Neutrophil (primary cell): ENCODE measurements around the gene METTL16.
"Not testable (repeated sequence)": the region's sequence is repeated elsewhere in the genome, so short reads cannot be mapped to it uniquely, and the experiment has no call there.

Experiments used
- H3K27ac ChIP-seq: fragments of 200-600 bp; sonication (generic); 2 replicates; pipeline ENCODE4 v1.5.1; 2016; ENCODE audit warnings: mild to moderate bottlenecking, moderate library complexity
- H3K27me3 ChIP-seq: fragments of 200-600 bp; sonication (generic); 2 replicates; pipeline ENCODE4 v1.6.0; 2016; ENCODE audit warnings: mild to moderate bottlenecking
- H3K36me3 ChIP-seq: fragments of 200-600 bp; sonication (generic); 2 replicates; pipeline ENCODE4 v1.5.1; 2017
- H3K4me1 ChIP-seq, 2 experiments: fragments of 200-600 bp in 1 of 2; sonication (generic) in 1 of 2; 1 replicate in 1 of 2; 2 replicates in 1 of 2; pipeline versions ENCODE4 v1.5.1 to v1.6.1; 2013 to 2016; ENCODE audit warnings: low read depth in 1 of 2, low read length in 1 of 2, mild to moderate bottlenecking in 1 of 2, moderate library complexity in 1 of 2; ENCODE audit not compliant: control insufficient read depth in 1 of 2, insufficient read depth in 1 of 2
- H3K4me3 ChIP-seq, 2 experiments: fragments of 200-600 bp in 1 of 2; sonication (generic) in 1 of 2; 1 replicate in 1 of 2; 2 replicates in 1 of 2; pipeline ENCODE4 v1.5.1; 2013 to 2016; ENCODE audit warnings: low read depth in 1 of 2, low read length in 1 of 2, mild to moderate bottlenecking in 1 of 2, moderate library complexity in 1 of 2
- H3K9me3 ChIP-seq: fragments of 200-600 bp; sonication (generic); 2 replicates; pipeline ENCODE4 v1.5.1; 2016
- TF ChIP-seq, protein P1 (sequence below): fragments of 200-600 bp; sonication (generic); IDR thresholded peaks from 2 replicates; pipeline ENCODE4 v1.5.1; 2016; ENCODE audit warnings: antibody characterized with exemption

METTL16 gene

DNA sequence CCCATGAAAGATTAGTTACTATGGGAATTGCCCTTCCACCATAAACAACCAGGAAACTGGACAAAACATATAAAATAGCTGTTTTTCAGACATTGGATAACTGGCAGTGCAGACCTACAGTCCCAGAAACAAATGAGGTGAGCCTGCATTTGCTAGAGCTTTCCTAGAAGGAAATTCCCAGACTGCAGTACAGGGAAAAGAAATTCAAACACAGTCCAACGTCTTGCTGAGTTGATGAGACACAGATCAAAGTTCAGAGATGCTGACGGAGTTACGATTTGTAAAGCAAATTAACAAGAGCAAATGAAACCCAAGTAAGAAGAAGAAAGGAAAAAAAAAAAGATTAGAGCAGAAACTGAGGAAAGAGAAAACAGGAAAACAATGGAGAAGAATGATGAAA lies 69.5 kb downstream of the METTL16 start:
- Histone ChIP-seq H3K36me3 (peaks cover 9% of the 10 kb centered on the region), H3K27me3 (no peaks in the 10 kb centered on the region), H3K9me3 (no peaks in the 10 kb centered on the region), H3K4me3 (no peak overlapping the region), H3K4me1 (peaks cover 5 to 8% of the 10 kb centered on the region in 2 experiments), H3K27ac (no peak overlapping the region)
- TF ChIP-seq, protein P1, sequence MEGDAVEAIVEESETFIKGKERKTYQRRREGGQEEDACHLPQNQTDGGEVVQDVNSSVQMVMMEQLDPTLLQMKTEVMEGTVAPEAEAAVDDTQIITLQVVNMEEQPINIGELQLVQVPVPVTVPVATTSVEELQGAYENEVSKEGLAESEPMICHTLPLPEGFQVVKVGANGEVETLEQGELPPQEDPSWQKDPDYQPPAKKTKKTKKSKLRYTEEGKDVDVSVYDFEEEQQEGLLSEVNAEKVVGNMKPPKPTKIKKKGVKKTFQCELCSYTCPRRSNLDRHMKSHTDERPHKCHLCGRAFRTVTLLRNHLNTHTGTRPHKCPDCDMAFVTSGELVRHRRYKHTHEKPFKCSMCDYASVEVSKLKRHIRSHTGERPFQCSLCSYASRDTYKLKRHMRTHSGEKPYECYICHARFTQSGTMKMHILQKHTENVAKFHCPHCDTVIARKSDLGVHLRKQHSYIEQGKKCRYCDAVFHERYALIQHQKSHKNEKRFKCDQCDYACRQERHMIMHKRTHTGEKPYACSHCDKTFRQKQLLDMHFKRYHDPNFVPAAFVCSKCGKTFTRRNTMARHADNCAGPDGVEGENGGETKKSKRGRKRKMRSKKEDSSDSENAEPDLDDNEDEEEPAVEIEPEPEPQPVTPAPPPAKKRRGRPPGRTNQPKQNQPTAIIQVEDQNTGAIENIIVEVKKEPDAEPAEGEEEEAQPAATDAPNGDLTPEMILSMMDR, result no peak

DNA sequence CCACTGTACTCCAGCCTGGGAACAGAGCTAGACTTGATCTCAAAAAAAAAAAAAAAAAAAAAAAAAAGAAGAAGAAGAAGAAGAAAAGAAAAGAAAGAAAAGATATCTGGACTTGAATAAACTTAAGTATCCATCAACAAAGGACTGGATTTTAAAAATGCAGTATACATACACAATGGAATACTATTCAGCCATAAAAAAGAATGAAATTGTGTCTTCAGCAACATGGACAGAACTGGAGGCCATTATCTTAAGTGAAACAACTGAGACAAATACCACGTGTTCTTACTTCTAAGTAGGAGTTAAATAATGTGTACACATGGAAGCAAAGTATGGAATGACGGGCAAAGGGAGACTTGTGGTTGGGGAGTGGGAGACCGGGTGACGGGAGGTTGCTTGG lies 70.8 kb downstream of the METTL16 start:
- H3K36me3 ChIP-seq, result peaks cover 20% of the 10 kb centered on the region

DNA sequence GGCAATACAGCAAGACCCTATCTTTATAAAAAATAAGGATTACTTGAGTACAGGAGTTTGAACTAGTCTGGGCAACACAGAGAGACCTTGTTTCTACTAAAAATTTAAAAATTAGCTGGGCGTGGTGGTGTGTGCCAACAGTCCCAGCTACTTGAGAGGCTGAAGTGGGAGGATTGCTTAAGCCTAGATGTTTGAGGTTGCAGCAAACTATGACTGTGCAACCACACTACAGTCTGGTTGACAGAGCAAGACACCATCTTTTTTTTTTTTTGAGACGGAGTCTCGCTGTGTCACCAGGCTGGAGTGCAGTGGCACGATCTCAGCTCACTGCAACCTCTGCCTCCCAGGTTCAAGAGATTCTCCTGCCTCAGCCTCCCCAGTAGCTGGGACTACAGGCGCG lies 71.7 kb downstream of the METTL16 start:
- H3K27me3 ChIP-seq, H3K4me3 ChIP-seq, H3K4me1 ChIP-seq, H3K9me3 ChIP-seq: not testable (repeated sequence)
- peaks cover 23% of the 10 kb centered on the region for H3K36me3 ChIP-seq
- peak overlapping the region; percentile 32 for H3K27ac ChIP-seq

More for the DNA sequence above, 70.8 kb downstream of the METTL16 start:
- TF ChIP-seq, protein P1, result no peak
- H3K27ac ChIP-seq, result no peak overlapping the region
- H3K4me1 ChIP-seq, result peaks cover 5 to 8% of the 10 kb centered on the region in 2 experiments
- no peak overlapping the region for H3K4me3 ChIP-seq
- H3K27me3 ChIP-seq, result no peaks in the 10 kb centered on the region
- H3K9me3 ChIP-seq, result no peaks in the 10 kb centered on the region

DNA sequence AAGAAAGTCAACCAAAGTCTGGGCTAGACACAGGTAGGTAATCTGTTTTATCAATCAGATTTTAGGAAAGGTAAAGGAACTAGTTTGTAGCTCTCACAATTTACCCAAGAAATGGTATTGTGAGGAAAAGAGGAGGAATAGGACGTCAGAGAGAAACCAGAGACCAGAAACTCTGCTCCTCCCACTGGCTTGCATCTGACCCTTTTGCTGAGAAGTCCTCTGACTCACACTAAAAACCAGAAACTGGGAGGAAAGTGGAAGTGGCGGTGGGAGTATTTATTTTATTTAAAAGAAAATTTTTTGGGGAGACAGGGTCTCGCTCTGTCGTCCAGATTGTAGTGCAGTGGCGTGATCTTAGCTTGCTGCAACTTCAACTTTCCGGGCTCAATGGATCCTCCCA lies 72.9 kb downstream of the METTL16 start:
- peaks cover 5 to 8% of the 10 kb centered on the region in 2 experiments for H3K4me1 ChIP-seq
- no peak overlapping the region for H3K4me3 ChIP-seq
- no peak overlapping the region for H3K27ac ChIP-seq
- TF ChIP-seq, protein P1, result no peak
- H3K9me3 ChIP-seq, result no peaks in the 10 kb centered on the region
- peaks cover 23% of the 10 kb centered on the region for H3K36me3 ChIP-seq
- H3K27me3 ChIP-seq, result no peaks in the 10 kb centered on the region

DNA sequence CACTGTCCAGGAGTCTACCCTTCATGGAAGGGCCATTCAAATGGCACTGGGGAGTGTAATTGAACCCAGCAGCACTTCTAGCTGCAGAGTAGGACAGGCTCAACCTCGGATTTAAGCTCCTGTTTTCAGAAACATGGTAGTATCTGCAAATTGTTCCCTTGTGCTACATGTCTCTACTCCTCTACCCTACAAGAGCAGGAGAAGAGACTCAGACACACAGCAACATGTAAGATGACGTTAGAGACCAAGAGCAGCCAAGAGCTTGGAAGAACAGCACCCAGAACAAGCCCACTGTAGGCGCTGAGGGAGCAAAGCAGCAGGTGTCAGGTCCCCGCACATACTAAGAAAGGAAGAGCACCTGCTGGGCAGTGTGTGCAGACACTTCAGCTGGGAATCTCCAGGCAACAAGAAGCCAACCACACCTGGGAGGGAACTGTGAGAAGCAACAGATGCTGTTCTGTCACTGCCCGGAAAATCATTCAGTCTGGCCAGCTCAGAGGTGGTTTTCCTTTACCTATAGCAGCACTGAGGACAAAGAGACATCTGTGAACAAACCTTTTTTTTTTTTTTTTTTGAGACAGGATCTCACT lies 75.3 kb downstream of the METTL16 start:
- H3K4me1 ChIP-seq, result peaks cover 5 to 8% of the 10 kb centered on the region in 2 experiments
- TF ChIP-seq, protein P1, result no peak
- no peak overlapping the region for H3K27ac ChIP-seq
- H3K27me3 ChIP-seq, result no peaks in the 10 kb centered on the region
- H3K9me3 ChIP-seq, result no peaks in the 10 kb centered on the region
- H3K36me3 ChIP-seq, result peaks cover 29% of the 10 kb centered on the region
- no peak overlapping the region for H3K4me3 ChIP-seq

DNA sequence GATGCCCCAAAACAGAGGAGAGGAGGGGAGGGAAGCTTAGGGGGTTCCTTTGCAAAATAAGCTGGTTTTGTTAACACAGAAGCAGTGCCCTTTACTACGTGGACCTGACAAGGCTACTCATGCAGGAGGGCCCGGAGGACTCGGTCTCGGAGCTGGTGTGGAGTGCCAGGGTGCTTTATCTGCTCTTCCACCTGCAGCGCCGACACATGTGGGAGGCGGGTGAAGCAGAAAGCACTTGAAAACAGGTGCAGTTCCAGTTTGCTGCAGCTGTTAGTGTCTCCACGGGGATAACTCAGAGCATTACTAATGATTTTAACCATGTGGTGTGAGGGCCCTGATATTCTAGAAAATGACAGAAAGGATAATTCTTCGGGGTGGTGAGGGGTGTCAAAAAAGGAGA lies 75.8 kb downstream of the METTL16 start:
- TF ChIP-seq, protein P1, result no peak
- H3K36me3 ChIP-seq, result peaks cover 29% of the 10 kb centered on the region
- peaks cover 5 to 8% of the 10 kb centered on the region in 2 experiments for H3K4me1 ChIP-seq
- no peaks in the 10 kb centered on the region for H3K27me3 ChIP-seq
- no peak overlapping the region for H3K4me3 ChIP-seq
- H3K27ac ChIP-seq, result no peak overlapping the region
- H3K9me3 ChIP-seq, result no peaks in the 10 kb centered on the region
